Ishikawa (cell line): ENCODE measurements around the gene CABP7.

Source experiments
- CEBPB ChIP-seq: IDR thresholded peaks from 2 replicates; pipeline ENCODE4 v1.6.1; 2012
- CREB1 ChIP-seq: IDR thresholded peaks from 2 replicates; pipeline ENCODE4 v1.6.1; 2012; ENCODE audit warnings: low read depth
- EGR1 ChIP-seq: IDR thresholded peaks from 2 replicates; pipeline ENCODE4 v1.6.1; 2012
- EP300 ChIP-seq: IDR thresholded peaks from 2 replicates; pipeline ENCODE4 v1.6.1; 2012; ENCODE audit warnings: borderline replicate concordance
- FOXM1 ChIP-seq: IDR thresholded peaks from 2 replicates; pipeline ENCODE4 v1.6.1; 2012; ENCODE audit warnings: low read depth, borderline replicate concordance
- NFIC ChIP-seq: IDR thresholded peaks from 2 replicates; pipeline ENCODE4 v1.6.1; 2012
- RAD21 ChIP-seq: IDR thresholded peaks from 2 replicates; pipeline ENCODE4 v1.6.1; 2012; ENCODE audit warnings: low read depth
- TAF1 ChIP-seq: IDR thresholded peaks from 2 replicates; pipeline ENCODE4 v1.6.1; 2012; ENCODE audit warnings: low read depth, mild to moderate bottlenecking
- TCF12 ChIP-seq: IDR thresholded peaks from 2 replicates; pipeline ENCODE4 v1.6.1; 2012; ENCODE audit warnings: low read depth
- TEAD4 ChIP-seq: IDR thresholded peaks from 2 replicates; pipeline ENCODE4 v1.6.1; 2012
- YY1 ChIP-seq: IDR thresholded peaks from 2 replicates; pipeline ENCODE4 v1.6.1; 2012; ENCODE audit warnings: low read depth
- ZBTB7A ChIP-seq: IDR thresholded peaks from 2 replicates; pipeline ENCODE4 v1.6.1; 2012; ENCODE audit warnings: low read depth
- TF ChIP-seq, protein P1 (sequence below): IDR thresholded peaks from 2 replicates; pipeline ENCODE4 v1.6.1; 2012; ENCODE audit warnings: low read depth, mild to moderate bottlenecking
- TF ChIP-seq, protein P2 (sequence below): IDR thresholded peaks from 2 replicates; pipeline ENCODE4 v1.6.1; 2012
- TF ChIP-seq, protein P3 (sequence below): IDR thresholded peaks from 2 replicates; pipeline ENCODE4 v1.6.1; 2012

CABP7 gene

DNA sequence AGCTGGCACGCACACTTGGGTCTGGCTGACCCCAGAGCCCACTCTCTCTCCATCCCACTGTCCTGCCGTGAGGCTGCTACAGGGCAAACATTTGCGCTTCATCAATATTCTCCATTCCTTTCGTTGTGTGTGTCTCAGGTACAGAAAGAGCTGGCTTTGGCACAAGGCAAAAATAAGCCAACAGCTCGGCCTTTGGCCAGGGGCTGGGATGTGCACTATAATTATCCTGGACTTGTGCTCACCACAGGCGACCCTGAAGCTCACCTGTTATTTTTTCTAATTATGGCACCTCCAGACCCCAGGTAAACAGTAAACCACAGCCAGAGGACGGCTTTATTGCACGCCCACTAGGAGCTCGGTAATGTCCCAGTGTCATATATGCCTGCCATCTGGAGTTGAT, 36.1 kb downstream of the CABP7 start:
- TF ChIP-seq, protein P1, sequence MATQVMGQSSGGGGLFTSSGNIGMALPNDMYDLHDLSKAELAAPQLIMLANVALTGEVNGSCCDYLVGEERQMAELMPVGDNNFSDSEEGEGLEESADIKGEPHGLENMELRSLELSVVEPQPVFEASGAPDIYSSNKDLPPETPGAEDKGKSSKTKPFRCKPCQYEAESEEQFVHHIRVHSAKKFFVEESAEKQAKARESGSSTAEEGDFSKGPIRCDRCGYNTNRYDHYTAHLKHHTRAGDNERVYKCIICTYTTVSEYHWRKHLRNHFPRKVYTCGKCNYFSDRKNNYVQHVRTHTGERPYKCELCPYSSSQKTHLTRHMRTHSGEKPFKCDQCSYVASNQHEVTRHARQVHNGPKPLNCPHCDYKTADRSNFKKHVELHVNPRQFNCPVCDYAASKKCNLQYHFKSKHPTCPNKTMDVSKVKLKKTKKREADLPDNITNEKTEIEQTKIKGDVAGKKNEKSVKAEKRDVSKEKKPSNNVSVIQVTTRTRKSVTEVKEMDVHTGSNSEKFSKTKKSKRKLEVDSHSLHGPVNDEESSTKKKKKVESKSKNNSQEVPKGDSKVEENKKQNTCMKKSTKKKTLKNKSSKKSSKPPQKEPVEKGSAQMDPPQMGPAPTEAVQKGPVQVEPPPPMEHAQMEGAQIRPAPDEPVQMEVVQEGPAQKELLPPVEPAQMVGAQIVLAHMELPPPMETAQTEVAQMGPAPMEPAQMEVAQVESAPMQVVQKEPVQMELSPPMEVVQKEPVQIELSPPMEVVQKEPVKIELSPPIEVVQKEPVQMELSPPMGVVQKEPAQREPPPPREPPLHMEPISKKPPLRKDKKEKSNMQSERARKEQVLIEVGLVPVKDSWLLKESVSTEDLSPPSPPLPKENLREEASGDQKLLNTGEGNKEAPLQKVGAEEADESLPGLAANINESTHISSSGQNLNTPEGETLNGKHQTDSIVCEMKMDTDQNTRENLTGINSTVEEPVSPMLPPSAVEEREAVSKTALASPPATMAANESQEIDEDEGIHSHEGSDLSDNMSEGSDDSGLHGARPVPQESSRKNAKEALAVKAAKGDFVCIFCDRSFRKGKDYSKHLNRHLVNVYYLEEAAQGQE = no peak
- no peak for TF ChIP-seq EGR1
- TF ChIP-seq EP300 = no peak
- TF ChIP-seq, protein P2, sequence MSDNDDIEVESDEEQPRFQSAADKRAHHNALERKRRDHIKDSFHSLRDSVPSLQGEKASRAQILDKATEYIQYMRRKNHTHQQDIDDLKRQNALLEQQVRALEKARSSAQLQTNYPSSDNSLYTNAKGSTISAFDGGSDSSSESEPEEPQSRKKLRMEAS = no peak
- no peak for TF ChIP-seq FOXM1
- TF ChIP-seq, protein P3, sequence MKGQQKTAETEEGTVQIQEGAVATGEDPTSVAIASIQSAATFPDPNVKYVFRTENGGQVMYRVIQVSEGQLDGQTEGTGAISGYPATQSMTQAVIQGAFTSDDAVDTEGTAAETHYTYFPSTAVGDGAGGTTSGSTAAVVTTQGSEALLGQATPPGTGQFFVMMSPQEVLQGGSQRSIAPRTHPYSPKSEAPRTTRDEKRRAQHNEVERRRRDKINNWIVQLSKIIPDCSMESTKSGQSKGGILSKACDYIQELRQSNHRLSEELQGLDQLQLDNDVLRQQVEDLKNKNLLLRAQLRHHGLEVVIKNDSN = no peak

DNA sequence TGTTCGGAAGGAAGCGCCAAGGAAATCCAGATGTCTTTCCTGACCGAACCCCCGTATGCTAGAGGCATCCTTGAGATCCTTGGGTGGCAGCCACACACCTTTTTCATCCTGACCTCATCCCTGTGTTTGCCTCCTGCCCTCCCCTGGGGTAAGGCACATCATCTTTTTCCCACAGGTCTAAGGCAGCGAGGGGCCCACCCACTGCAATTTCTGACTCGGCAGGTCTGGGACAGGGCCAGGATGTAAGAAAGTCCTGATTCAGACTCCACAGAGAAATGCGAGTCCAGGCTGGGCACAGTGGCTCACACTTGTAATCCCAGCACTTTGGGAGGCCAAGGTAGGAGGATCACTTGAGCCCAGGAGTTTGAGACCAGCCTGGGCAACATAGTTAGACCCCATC, 36.5 kb downstream of the CABP7 start:
- TF ChIP-seq, protein P3 = no peak
- no peak for TF ChIP-seq TCF12
- TF ChIP-seq ZBTB7A = no peak

DNA sequence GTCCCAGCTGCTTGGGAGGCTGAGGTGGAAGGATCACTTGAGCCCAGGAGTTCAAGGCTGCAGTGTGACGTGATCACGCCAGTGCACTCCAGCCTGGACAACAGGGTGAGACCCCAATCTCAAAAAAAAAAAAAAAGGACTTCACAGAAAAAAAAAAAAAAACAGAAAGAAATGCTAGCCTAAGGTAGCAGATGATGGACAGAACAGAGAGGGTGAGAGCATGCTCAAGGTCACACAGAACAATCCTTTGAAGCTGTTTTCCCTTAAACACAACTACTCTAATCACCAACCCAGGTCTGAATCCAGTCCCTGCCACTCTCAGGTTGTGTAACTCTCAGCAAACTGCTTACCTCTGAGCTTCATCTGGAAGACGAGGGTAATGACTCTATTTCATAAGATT, 37.3 kb downstream of the CABP7 start:
- TF ChIP-seq, protein P1 = no peak
- TF ChIP-seq CEBPB (no peak), NFIC (no peak), TAF1 (no peak), FOXM1 (no peak), YY1 (no peak), TCF12 (no peak), ZBTB7A (no peak), RAD21 (no peak), EP300 (no peak), TEAD4 (no peak)
- TF ChIP-seq, protein P2 = no peak
- TF ChIP-seq, protein P3 = no peak

DNA sequence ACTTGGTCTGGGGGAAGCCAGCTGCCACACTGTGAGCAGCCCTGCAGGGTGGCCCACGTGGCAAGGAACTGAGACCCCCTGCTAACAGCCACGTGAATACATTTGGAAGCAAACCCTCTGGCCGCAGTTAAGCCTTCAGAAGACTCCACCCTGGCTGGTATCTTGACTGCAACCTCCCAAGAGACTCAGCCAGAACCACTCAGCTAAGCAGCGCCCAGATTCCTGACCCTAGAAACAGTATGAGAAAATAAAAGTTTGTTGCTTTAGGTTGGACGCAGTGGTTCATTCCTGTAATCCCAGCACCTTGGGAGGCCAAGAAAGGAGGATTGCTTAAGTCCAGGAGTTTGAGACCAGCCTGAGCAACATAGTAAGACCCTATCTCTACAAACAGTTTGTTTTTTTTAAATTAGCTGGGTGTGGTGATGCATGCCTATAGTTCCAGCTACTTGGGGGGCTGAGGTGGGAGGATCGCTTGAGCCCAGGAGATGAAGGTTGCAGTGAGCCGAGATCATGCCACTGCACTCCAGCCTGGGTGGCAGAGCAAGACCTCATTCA, 38.3 kb downstream of the CABP7 start:
- TF ChIP-seq, protein P3 = no peak
- TF ChIP-seq YY1 (no peak), NFIC (no peak), ZBTB7A (no peak), EGR1 (no peak), TEAD4 (no peak), CREB1 (no peak), EP300 (no peak), CEBPB (no peak), TCF12 (no peak), TAF1 (no peak), FOXM1 (no peak), RAD21 (no peak)
- TF ChIP-seq, protein P2 = no peak
- TF ChIP-seq, protein P1 = no peak
